Measurements from ENCODE around the gene DNLZ.

The DNLZ gene

GRCh38 chr9:136374183-136374575 is 10.6 kb upstream of the DNLZ start:
- no peak for DNase-seq

GRCh38 chr9:136373300-136374182 is 10.0 kb upstream of the DNLZ start, which contains the start of gene CARD9:
TSS of gene CARD9 (minus strand) at chr9:136373669. CDS start at chr9:136372078, 1,591 bp downstream.
- DNase-seq: no peak

- peak; percentile 56 for DNase-seq
These were observed 9.2 kb upstream of the DNLZ start for GRCh38 chr9:136372561-136373299.

- DNase-seq: no peak
These were observed 8.5 kb upstream of the DNLZ start for GRCh38 chr9:136372006-136372405.

GRCh38 chr9:136371533-136371880 is 8.0 kb upstream of the DNLZ start:
- DNase-seq: no peak

GRCh38 chr9:136370687-136371532 is 7.4 kb upstream of the DNLZ start:
- DNase-seq: no peak

- no peak for DNase-seq
These were observed 6.5 kb upstream of the DNLZ start for GRCh38 chr9:136370037-136370436.

- no peak for DNase-seq
These were observed 4.6 kb upstream of the DNLZ start for GRCh38 chr9:136368190-136368589.

GRCh38 chr9:136367296-136368145 is 4.0 kb upstream of the DNLZ start:
- DNase-seq: no peak

GRCh38 chr9:136366826-136367225 is 3.3 kb upstream of the DNLZ start:
- no peak for DNase-seq

- DNase-seq: no peak
These were observed 2.3 kb upstream of the DNLZ start for GRCh38 chr9:136365775-136366222.

- no peak for DNase-seq
These were observed 1.6 kb upstream of the DNLZ start for GRCh38 chr9:136364942-136365774.

GRCh38 chr9:136363949-136364748 is 605 bp upstream of the DNLZ start:
- no peak for DNase-seq

- no peak for DNase-seq
These were observed 1.1 kb downstream of the DNLZ start for GRCh38 chr9:136362450-136362784.

GRCh38 chr9:136361754-136362449 is 1.6 kb downstream of the DNLZ start:
- no peak for DNase-seq

- no peak for DNase-seq
These were observed 2.3 kb downstream of the DNLZ start for GRCh38 chr9:136361047-136361753.

- DNase-seq: no peak
These were observed 3.5 kb downstream of the DNLZ start for GRCh38 chr9:136359774-136360718.

- no peak for DNase-seq
These were observed 4.7 kb downstream of the DNLZ start for GRCh38 chr9:136358888-136359287.
